ENCODE measurements around the gene KIR2DL4.
"Not testable (repeated sequence)": the region's sequence is repeated elsewhere in the genome, so short reads cannot be mapped to it uniquely, and the experiment has no call there.

DNA sequence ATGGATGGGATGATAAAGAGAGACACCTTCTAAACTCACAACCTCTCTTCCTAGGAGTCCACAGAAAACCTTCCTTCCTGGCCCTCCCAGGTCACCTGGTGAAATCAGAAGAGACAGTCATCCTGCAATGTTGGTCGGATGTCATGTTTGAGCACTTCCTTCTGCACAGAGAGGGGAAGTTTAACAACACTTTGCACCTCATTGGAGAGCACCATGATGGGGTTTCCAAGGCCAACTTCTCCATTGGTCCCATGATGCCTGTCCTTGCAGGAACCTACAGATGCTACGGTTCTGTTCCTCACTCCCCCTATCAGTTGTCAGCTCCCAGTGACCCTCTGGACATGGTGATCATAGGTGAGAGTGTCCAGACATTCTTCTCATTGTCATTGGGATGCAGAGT is 34.1 kb downstream of the KIR2DL4 start:
- TF ChIP-seq, protein P1, sequence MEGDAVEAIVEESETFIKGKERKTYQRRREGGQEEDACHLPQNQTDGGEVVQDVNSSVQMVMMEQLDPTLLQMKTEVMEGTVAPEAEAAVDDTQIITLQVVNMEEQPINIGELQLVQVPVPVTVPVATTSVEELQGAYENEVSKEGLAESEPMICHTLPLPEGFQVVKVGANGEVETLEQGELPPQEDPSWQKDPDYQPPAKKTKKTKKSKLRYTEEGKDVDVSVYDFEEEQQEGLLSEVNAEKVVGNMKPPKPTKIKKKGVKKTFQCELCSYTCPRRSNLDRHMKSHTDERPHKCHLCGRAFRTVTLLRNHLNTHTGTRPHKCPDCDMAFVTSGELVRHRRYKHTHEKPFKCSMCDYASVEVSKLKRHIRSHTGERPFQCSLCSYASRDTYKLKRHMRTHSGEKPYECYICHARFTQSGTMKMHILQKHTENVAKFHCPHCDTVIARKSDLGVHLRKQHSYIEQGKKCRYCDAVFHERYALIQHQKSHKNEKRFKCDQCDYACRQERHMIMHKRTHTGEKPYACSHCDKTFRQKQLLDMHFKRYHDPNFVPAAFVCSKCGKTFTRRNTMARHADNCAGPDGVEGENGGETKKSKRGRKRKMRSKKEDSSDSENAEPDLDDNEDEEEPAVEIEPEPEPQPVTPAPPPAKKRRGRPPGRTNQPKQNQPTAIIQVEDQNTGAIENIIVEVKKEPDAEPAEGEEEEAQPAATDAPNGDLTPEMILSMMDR (IDR thresholded peaks at IDR 0.05) = not testable (repeated sequence)
- TF ChIP-seq POLR2A (IDR thresholded peaks at IDR 0.05) = not testable (repeated sequence)
